ENCODE results near the gene SLC22A4. TPM values are rescaled to one million over a fixed set of nuclear protein-coding genes. Genes with fewer than 3 reads are reported as not detected.

The SLC22A4 gene
- total RNA-seq, 1 experiment from 2014 or later: 1.5 TPM

- no peak for DNase-seq (ENCODE audit: low read depth, low spot score)
- Histone ChIP-seq H3K27me3 (ENCODE audit: control insufficient read depth, insufficient read depth, low read length) (no peaks in the 10 kb centered on the region), H3K27ac (ENCODE audit: low read length) (no peak overlapping the region), H3K4me1 (ENCODE audit: control insufficient read depth, insufficient read depth, low read length) (peaks cover 3% of the 10 kb centered on the region), H3K9me3 (ENCODE audit: control insufficient read depth, insufficient read depth, low read depth, low read length) (no peaks in the 10 kb centered on the region), H3K36me3 (ENCODE audit: control insufficient read depth, insufficient read depth, low read length) (no peaks in the 10 kb centered on the region), H3K4me3 (ENCODE audit: low read depth in 2 of 2, low read length in 2 of 2) (no peak overlapping the region)
- no TSS peak for BruUV-seq (replicated peaks)
- in situ Hi-C loops (cut with HindIII; ENCODE audit: low pct_unique_long_range_greater_than_20kb, low sequenced_read_pairs) (loop anchor here (25.0 kb wide), 1 partner anchor 110 kb away; the partner anchor contains the start of gene IRF1), intact Hi-C loops (cut with micrococcal nuclease; ENCODE audit: unreplicated experiment) (loop anchor here (10.0 kb wide), 1 partner anchor 313 kb away; the partner anchor contains the start of gene IL3)
- ChIA-PET POLR2A (no interaction called here), CTCF (no interaction called here)
- no peak for ATAC-seq
- no peak for TF ChIP-seq POLR2AphosphoS5 (IDR thresholded peaks at IDR 0.05; ENCODE audit: low read depth, low read length)
- no peak for TF ChIP-seq TCF7L2 (IDR thresholded peaks at IDR 0.05; ENCODE audit: low read depth, low read length)
- no peak for TF ChIP-seq SIN3A (IDR thresholded peaks at IDR 0.05; ENCODE audit: borderline replicate concordance, insufficient read depth, low read depth, low read length)
Measured at GRCh38 chr5:132377738-132378137, 83.5 kb downstream of the SLC22A4 start.

DNA sequence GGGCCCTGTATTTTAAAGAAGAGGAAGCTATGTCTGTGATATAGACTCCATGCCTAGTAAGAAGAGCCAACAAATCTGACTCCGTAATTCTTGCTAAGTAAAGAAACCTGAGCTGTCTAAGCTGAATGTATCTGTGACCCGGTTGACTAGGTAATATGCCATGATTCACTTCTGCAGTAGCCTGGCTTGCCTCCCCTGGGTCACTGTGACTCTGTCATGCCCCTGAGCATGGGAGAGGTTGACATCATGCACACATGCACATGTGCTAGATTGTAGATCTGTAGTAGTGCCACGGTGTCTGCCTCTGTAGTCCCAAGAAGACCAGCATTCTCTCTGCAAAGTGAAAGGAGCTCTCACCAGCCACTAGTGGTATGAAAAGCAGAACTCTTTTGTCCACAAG is 84.4 kb downstream of the SLC22A4 start:
- Histone ChIP-seq H3K27ac (ENCODE audit: low read length) (no peak overlapping the region), H3K36me3 (ENCODE audit: control insufficient read depth, insufficient read depth, low read length) (no peaks in the 10 kb centered on the region), H3K27me3 (ENCODE audit: control insufficient read depth, insufficient read depth, low read length) (no peaks in the 10 kb centered on the region), H3K4me1 (ENCODE audit: control insufficient read depth, insufficient read depth, low read length) (no peaks in the 10 kb centered on the region), H3K9me3 (ENCODE audit: control insufficient read depth, insufficient read depth, low read depth, low read length) (no peaks in the 10 kb centered on the region), H3K4me3 (ENCODE audit: low read depth in 2 of 2, low read length in 2 of 2) (no peak overlapping the region)
- intact Hi-C loops (cut with micrococcal nuclease; ENCODE audit: unreplicated experiment): loop anchor here (10.0 kb wide), 1 partner anchor 314 kb away; the partner anchor contains the start of gene IL3
- POLR2A ChIA-PET: no interaction called here
- CTCF ChIA-PET: no interaction called here
- no peak for DNase-seq (ENCODE audit: low read depth, low spot score)
- in situ Hi-C loops (cut with HindIII; ENCODE audit: low pct_unique_long_range_greater_than_20kb, low sequenced_read_pairs): loop anchor here (25.0 kb wide), 1 partner anchor 109 kb away; the partner anchor contains the start of gene IRF1
- no peak for TF ChIP-seq SIN3A (IDR thresholded peaks at IDR 0.05; ENCODE audit: borderline replicate concordance, insufficient read depth, low read depth, low read length)
- no peak for TF ChIP-seq REST (IDR thresholded peaks at IDR 0.05; ENCODE audit: insufficient read depth in 1 of 2, low read depth in 2 of 2, low read length in 1 of 2)
- no peak for TF ChIP-seq CTCF (IDR thresholded peaks at IDR 0.05)
- no peak for TF ChIP-seq TCF7L2 (IDR thresholded peaks at IDR 0.05; ENCODE audit: low read depth, low read length)
- no peak for ATAC-seq
- BruUV-seq (replicated peaks): no TSS peak

DNA sequence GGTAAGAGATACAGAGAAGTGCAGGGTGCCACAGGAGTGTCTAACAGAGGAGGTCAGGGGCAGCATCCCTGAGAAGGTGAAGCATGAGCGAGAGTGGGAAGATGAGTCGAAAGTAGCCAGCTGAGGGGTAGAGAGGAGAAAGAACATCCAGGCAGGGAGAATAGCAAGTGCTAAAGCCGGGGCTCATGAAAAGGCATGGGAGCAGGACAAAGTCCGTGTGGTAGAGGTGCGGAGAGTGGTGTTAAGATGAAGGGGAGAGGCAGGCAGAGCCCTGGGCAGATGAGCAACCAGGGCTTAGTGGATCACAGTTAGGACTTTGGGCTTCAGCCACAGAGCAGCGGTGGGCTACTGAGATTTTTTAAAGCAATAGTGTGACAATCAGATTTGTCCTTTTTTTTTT is 85.9 kb downstream of the SLC22A4 start:
- Histone ChIP-seq H3K4me1 (ENCODE audit: control insufficient read depth, insufficient read depth, low read length) (no peaks in the 10 kb centered on the region), H3K36me3 (ENCODE audit: control insufficient read depth, insufficient read depth, low read length) (no peaks in the 10 kb centered on the region), H3K4me3 (ENCODE audit: low read depth in 2 of 2, low read length in 2 of 2) (no peak overlapping the region), H3K27me3 (ENCODE audit: control insufficient read depth, insufficient read depth, low read length) (no peaks in the 10 kb centered on the region), H3K9me3 (ENCODE audit: control insufficient read depth, insufficient read depth, low read depth, low read length) (no peaks in the 10 kb centered on the region), H3K27ac (ENCODE audit: low read length) (no peak overlapping the region)
- intact Hi-C loops (cut with micrococcal nuclease; ENCODE audit: unreplicated experiment): loop anchor here (10.0 kb wide), 1 partner anchor 445 kb away; no protein-coding TSS in a partner anchor
- in situ Hi-C loops (cut with HindIII; ENCODE audit: low pct_unique_long_range_greater_than_20kb, low sequenced_read_pairs): loop anchor here (25.0 kb wide), 1 partner anchor 107 kb away; the partner anchor contains the start of gene IRF1
- DNase-seq (ENCODE audit: low read depth, low spot score) (no peak), ATAC-seq (no peak)
- ChIA-PET CTCF (no interaction called here), POLR2A (interaction anchor here (0.6 kb wide), 1 partner anchor 1005 kb away, joined by 5 read pairs; no protein-coding TSS in a partner anchor)
- BruUV-seq (replicated peaks): no TSS peak
- TF ChIP-seq TCF7L2 (IDR thresholded peaks at IDR 0.05; ENCODE audit: low read depth, low read length) (no peak), SIN3A (IDR thresholded peaks at IDR 0.05; ENCODE audit: borderline replicate concordance, insufficient read depth, low read depth, low read length) (no peak), REST (IDR thresholded peaks at IDR 0.05; ENCODE audit: insufficient read depth in 1 of 2, low read depth in 2 of 2, low read length in 1 of 2) (no peak), POLR2AphosphoS5 (IDR thresholded peaks at IDR 0.05; ENCODE audit: low read depth, low read length) (no peak), CTCF (IDR thresholded peaks at IDR 0.05) (no peak)

Data from Panc1 (cell line).